ENCODE measurements around the gene FGF12.
A peak's percentile ranks its signal among the peaks of the same experiment; 100 is the strongest.

Gene FGF12

DNA sequence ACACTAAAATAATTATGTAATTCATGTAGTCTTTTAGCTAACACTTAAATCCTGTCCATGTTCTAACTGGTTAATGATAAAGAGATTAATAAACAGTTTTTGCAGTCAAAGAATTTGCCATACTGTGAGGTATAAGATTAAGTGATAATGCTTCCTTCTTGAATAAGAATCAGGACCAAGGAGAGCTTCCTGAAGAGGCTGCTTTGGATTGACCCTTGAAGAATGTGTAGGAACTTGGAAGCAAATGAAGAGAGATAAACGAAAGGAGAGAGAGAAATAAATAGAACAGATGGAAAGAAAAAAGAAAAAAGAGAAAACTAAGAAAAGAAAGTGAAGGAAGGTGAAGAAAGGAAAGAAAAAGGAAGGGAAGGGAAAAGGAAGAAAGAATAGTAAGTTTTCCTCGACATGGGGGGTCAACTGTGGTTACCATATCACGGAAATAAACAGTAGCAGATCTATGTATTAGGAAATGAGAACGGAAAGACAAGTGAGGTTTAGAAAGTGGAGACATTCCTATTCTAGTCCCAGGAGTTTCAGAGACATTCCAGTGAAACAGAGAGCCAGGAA lies 539.8 kb downstream of the FGF12 start:
- no peak for DNase-seq (ENCODE audit: low read depth)

DNA sequence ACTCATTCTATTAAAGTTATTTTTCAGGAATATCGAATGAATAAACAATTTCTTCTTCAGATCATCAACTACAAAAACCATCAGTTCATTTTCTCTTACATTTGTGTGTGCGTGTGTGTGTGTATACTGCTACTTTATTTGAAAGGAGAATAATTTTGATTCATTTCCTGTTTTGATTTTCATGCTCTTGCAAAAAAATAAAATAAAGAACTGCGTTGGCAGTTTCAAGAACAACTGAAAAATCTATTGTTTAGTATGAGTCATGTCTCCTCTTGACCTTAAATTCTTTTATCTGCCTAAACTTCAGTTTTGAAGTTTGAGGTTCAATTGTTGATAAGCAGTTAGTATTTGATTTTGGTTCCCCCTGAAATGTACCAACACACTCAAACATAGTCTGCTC lies 540.8 kb downstream of the FGF12 start:
- no peak for DNase-seq (ENCODE audit: low read depth)

DNA sequence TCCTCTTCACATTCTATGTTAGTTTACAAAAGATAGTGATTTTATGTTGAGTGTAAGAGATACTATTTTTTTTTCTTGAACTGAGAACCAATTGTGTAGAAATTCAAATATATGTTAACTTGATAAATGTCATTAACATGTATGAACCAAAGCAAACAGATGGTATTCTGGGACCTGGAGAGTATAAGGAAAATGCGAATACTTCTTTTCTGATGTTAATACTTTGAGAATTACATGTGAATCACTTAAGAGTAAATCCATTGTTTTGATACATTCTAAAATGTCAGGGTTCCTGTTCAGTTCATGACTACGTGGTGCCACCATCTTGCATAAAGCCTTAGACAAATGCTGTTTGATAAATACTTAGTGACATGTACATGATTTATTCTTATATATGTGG lies 541.3 kb downstream of the FGF12 start:
- DNase-seq (ENCODE audit: low read depth), result no peak

DNA sequence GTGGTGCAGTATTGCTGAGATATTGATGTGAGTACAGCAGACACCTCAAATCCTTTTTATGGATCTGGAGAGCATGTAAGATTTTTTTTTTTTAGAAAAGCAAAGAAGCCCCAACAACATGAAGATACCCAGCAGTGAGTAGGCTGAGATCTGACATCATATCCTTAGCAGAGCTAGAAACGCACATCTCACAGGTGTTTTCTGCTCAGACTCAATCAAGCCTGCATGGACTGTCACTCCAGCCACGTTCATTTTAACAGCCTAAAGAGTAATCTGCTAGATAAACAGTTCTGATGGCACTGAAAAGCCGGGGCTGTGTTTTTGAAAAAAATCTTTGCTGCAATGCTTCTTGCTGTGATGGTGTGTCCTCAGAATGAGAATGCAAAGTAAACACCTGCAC lies 544.2 kb downstream of the FGF12 start:
- DNase-seq (ENCODE audit: low read depth), result no peak

DNA sequence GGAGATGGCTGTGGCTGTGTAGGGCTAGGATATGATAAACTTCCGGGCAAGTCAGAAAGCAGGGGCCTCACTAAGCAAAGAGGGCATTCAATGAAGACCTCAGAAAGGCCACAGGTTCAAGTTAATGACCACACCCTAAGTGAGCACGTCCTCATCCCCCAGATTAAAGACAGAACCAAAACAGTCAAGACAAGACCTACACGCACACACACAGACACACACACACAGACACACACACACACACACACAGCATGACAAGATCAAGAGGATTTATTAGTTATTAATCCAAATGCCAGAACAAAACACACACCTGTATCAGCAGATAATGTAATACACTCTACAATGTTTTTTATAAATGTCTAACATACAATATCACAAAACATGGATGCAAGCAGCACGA lies 546.2 kb downstream of the FGF12 start:
- DNase-seq (ENCODE audit: low read depth), result no peak

DNA sequence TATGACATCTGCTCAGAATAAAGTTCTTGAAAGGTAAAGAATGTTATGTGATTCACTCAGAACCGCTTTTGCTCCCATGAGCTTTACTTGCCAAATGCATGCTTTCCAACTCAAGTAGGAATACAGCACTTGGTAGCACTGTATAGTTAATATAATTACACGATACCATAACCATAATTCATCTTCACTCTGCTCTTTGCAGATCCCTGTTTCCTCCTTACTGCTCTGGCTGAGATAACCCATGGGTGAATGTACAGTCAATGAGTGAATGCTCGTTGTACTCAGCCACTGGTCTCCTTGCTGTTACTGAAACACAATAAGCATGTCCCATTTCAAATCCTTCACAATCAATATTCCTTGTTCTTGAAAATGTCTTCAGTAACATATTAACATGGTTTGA lies 550.0 kb downstream of the FGF12 start:
- no peak for DNase-seq (ENCODE audit: low read depth)

DNA sequence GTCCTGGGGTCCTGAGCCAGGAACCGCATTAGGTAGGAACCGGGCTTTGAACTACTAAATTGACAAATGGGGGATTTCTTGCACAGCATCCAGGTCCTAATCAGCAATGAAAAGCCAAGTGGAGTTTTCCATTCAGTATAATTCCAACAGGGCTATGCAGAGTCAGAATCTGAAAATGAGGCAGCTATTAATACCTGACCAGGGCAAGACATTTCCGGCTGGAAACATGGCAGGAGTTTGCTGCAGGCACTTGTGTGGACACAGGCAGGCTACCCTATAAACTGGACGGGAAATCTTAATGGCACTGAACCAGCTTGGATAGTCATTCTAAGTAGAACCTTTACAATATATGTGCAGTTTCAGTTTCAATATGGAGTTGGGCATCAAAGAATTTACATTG lies 553.1 kb downstream of the FGF12 start:
- no peak for DNase-seq (ENCODE audit: low read depth)

DNA sequence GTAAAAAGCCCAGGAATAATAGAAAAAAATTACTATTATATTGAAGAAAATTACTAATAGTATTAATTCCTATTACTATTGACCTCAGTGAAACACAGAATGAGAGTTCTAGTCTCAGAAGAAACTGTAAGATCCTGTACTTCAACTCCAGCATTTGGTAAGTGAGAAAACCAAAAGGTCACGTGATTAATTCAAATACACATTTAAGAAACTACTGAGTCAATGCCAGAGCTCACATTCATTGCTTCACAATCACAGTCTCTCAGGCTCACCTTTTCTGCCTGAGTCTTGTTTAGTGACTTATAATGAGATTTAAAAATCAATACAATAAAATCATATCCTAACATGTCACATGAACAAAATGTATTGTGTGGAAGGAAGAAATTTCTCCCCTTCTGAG lies 556.1 kb downstream of the FGF12 start:
- DNase-seq (ENCODE audit: low read depth), result no peak

DNA sequence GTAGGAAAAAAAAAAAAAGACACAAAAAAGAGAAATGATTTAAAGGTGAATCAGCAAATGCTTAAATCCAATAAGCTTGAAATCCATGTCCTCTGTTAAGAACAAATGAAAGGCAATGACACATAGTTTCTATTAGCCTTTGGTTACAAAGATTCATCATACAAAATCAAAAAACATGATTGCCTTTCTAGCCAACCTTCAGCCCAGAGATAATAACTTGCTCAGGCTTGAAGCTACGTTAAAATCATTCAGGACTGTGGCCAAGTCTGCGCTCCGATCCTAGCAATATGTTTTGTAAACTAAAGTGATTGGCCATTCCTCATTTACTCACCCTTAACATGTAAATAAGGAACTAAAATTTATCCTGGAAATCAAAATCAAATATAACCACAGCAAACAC lies 556.7 kb downstream of the FGF12 start:
- DNase-seq (ENCODE audit: low read depth), result no peak

DNA sequence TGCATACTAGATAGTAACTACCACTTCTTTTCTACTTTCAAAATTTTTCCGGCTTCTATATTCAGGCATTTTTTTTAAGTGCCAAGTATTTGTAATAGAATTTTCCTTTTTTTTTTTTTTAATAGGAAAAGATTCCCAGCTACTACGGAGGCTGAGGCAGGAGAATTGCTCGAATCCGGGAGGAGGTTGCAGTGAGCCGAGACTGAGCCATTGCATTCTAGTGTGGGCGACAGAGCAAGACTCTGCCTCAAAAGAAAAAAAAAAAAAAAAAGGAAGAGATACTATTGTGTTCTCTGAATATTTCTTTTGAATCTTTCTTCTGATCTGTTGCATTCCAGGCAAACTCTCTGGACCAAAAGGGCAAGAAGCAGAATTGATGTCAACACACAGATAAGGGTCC lies 557.3 kb downstream of the FGF12 start:
- no peak for DNase-seq (ENCODE audit: low read depth)

DNA sequence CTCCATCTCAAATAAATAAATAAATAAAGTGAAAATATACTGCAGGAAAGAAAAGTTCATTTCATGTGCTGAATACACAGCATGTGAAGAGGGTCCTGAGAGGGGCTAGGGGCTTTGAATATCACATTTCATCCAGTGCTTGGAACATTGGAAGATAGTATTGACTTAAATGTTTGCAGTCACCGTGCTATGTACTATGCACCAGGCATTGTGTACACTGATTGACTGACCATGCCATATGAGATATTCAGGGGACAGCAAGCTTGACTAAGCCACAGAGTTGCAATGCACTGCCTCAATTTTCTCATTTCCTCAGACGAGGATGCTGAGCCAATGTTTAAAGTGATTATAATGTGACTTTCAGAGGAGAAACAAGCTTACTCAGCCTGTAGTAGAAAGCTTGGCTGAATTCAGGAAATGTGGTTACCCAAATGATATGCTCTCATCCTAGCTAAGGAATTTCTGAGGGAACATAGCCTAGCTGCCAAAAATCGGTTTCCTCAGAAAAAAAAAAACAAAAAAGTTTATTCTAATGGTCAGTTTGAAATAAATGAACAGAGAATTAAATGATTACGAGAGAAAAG lies 557.9 kb downstream of the FGF12 start:
- DNase-seq (ENCODE audit: low read depth), result no peak

DNA sequence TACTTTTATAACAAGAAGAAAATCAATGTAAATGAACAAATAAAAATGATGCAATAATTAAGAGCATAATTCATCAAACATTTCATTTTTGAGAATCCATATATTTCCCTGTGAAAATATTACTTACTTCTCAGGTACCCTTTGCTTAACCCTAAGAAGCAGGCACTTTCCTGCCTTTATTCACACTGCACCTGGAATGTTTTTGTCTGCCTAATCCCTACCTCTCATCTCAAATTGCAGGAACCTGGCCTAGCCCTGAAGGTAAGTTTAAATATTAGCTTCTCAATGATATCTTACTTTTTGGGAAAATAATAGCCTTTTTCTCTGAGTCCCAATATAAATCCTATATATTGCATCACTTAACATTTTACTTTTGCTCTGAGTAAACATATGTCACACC lies 559.1 kb downstream of the FGF12 start:
- no peak for DNase-seq (ENCODE audit: low read depth)

DNA sequence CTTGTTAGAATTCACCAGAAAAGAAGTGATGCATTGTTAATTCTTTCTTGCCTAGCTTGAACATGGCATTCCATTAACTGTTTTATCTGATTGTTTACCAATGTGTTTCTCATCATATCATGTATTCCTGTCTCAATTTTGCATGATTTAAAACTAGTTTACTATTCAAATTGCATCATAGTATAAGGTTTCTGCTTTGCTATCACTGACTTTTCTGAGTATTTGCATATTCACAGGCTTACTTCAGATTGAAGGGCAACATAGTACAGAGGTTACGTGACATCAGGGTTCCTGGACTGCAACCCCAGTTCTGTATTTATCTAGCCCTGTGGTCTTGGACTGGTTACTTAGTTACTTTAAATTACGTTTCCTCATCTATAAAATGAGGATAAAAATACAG lies 561.8 kb downstream of the FGF12 start:
- DNase-seq (ENCODE audit: low read depth), result no peak

DNA sequence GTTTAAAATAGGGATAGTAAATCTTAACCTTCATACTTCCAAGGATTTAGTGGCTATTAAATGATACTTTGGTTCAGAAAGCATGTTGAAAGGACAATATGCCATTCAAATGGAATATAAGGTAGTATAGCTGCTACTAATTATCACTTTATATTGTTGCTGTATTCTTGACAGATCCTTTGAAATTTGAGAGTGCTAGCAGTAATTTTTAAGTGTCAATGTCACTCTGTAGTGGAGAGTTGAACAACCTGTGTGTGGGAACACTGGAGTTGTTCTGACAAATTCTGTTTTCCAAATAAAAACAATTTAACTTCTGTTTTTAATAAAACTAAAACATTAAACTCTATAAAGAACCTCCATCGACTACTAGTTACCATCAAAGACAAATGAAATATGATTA lies 565.7 kb downstream of the FGF12 start:
- no peak for DNase-seq (ENCODE audit: low read depth)

DNA sequence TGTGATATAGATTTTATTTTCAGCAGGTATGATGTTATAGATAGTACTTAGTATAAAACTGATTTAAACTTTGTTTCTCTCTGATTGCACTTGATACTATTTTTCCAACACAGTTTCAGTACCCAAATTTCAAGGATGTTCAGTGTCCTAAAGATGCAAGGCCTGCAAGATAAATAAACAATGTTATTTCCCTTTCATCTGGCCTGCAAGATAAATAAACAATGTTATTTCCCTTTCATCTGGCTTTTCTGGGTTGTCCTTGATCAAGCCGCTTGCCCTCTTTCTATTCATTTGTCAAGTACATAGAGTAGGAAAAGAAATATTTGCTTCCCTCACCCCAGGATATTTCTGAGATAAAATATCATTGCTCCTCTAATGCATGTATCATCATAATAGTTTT lies 571.0 kb downstream of the FGF12 start:
- no peak for DNase-seq (ENCODE audit: low read depth)

DNA sequence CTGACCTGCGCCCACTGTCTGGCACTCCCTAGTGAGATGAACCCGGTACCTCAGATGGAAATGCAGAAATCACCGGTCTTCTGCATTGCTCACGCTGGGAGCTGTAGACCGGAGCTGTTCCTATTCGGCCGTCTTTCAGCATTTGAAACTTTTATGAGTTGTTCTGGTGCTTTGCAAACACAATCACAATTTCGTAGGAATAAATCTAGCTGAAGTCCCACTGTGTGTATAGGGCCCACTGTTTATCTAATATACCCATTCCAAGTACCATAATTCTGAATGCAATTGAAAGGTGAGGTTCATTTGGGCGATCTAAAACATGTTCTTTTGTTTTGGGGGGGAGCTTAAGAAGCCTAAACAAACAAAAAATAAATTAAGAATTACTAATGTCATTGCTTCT lies 572.1 kb downstream of the FGF12 start:
- no peak for DNase-seq (ENCODE audit: low read depth)

DNA sequence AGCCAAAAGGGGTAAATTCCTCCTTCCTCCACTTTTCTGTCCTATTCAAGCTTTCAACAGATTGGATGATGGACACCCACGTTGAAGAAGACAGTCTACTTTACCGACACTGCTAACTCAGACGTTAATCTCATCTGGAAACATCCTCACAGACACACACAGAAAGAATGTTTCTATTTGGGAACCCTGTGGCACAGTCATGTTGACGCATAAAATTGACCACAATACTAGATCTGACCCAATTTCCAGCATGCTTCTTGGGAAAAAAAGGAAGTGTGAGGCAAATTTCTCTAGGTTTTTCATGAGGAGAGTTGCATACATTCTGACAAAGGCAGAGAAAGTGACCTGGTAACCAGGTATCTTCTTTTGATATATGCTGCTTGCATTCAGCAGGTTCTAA lies 594.1 kb downstream of the FGF12 start:
- DNase-seq (ENCODE audit: low read depth), result no peak

DNA sequence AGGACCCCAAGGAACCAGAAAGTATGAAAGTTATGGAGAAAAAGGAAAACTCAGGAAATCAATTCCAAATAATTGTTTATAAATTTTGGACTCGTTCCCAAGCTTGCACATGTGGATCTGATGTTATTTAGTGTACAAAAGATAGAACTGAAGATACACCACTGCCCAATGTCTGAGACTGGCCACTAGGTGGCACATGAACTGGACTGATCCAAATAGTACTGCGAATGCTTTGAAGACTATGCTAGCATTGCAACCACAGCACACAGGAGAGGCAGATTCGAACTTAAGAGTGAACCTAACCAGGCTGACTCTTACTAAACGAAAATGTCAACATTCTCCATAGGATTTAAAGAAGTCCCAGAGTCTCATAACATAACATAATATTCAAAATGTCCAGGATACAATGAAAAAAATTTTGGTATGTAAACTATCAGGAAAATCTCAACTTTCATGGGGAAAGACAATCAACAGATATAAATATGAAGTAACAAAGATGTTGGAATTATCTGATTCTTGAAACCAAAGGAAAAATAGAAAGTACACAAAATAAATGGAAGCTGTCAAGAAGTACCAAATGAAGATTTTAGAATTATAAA lies 596.7 kb downstream of the FGF12 start:
- DNase-seq (ENCODE audit: low read depth), result peak; percentile 2

DNA sequence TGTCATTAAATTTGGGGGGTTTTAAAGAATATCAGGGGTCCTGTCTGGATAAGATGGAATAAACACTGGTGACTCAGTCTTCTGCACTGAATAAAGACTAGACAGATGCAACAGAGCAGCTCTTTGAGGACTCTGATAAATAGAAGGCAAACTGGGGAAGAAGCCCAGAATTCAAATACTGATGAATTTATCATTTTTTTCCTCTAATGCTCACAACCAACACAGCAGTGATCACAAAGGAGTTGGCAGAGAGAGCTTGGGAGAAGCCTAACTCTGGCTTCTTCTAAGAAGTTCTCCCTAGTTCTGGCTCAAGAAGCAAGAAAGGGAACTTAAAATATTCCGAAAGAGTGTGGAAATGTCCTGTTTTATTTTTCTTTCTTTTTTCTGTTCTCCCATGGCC lies 597.8 kb downstream of the FGF12 start:
- no peak for DNase-seq (ENCODE audit: low read depth)

DNA sequence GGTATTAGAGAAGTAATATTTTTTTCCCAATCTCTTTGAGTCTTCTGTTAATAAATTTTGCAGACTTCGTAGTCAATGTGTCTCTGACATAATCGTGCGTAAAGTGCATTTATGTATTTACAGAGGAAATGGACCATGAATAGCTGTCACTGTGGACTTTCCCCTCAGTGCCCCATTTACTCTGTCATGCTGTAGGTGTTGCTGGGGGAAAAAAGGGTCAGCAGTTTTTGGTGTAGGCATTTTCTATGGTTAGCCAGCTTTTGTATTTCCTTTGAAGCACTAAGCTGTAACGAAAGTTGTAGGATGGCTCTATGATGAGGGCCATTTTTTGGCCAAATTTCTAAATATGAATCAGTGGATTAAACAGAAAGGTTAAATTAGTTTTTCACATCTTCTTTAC lies 598.4 kb downstream of the FGF12 start:
- no peak for DNase-seq (ENCODE audit: low read depth)

DNA sequence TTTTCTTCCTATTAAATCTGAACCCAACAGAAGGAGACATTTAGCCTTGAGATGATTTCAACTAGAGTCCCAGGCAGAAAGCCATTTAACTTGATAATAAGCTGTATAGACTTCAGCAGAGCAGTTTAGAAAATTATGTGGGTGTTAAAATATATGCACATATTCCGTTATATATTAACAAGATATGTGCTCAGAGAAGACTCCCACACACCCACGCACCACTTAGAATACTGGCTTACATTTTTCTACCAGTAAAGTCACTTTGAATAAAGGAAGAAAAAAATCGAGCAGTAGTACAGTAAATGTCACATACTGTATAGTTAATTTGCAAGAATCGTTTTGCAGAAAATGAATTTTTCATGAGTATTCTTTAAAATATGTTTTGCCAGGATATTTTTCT lies 599.3 kb downstream of the FGF12 start:
- DNase-seq (ENCODE audit: low read depth), result no peak

DNA sequence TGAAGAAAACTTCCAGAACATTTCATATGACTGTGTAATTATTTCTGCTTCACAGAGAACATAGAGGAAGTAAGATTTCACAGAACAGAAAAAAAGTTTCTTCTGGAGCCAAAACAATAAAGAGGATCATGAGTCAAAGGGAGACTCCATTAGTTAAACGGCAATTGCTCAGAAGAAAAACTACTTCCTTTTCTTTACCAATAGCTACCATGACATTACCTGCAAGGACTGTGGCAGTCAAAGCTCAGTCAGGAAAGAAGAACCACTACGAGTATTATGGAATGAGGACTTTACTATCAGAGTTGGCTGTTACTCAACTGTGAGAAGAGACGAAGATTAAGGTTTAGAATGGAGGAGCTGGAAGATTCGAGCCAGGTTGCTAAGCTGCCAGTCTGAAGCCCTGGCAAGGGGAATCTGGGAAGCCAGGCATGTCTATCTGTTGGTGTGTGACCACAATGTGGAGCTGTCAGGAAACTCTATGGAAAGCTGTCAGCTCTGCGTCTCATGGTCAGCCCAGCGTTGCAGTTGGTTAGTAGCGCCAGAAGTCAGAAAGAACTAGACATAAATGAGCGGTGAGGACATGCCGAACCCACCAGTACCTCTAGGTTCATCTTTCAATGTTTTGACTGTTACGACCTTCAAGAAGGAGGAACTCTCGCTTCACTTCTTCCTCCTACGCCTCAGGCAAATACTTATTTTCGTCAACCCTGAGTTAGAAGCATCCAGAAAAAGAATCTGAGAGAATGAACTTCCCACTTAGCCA lies 604.3 kb downstream of the FGF12 start:
- no peak for DNase-seq (ENCODE audit: low read depth)

DNA sequence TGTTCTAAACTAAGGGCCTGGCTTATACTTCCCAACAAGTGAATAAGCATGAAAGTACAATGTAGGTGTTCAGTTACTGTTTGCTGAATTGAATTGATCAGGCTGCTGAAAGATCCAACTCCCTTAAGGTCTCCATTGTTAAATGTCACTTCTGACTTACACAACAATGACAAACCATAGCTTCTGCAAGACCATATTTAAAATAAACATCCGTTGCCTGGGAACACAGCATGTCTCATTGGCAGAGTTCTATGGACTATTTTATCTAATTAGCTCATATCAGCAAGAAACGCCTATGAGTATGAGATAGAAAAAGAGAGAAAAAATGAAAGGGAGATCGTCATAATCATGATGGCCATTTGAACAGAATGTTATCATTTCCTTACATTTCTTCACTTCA lies 605.4 kb downstream of the FGF12 start:
- DNase-seq (ENCODE audit: low read depth), result no peak

DNA sequence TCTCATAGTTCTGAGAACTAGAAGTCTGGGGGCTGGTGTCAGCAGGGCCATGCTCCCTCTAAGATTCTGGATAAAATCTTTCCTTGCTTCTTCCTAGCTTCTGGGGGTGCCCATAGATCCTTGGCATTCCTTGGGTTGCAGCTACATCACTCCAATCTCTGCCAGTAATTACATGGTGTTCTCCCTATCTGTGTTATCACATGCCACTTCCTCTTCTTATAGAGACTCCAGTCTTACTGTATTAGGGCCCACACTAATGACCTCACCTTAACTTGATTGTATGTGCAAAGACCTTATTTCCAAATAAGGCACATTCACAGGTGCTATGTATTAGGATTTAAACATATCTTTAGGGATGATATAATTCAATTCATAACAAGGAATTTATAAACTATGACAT lies 618.5 kb downstream of the FGF12 start:
- no peak for DNase-seq (ENCODE audit: low read depth)
